ENCODE data around the gene PPFIA1.

GRCh38 chr11:70326833-70327232, 56.3 kb downstream of the PPFIA1 start:
- no peak for TF ChIP-seq POLR2A (IDR thresholded peaks at IDR 0.05)
- no peak for TF ChIP-seq EP300 (IDR thresholded peaks at IDR 0.05)
